ENCODE measurements around the gene LEMD1.

DNA sequence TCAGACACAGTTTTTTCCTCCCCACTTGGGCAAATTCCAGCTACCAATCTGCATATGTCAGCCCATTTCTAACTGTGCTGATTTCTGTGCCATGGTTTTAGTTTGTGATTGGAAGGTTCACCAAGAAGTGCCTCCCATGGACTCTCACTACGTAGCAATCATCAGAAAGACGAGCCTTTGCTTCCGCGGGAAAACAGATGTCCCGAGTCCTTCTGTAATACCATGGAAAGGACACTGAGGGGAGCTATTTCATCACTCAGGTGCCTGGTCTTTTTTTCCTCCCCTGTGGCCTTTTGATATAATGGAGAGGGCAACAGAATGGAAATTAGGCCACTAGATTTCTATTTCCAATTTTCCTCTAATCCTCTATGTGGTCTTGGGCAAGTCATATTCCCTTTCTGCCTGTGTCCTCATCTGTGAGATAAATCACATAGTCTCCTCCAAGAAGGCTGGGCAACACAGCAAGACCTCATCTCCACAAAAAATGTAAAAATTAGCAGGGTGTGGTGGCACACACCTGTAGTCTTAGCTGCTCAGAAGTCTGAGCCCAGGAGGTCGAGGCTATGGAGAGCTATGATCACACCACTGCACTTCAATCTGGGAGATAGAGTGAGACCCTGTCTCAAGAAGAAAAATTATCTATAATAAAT lies 24.8 kb downstream of the LEMD1 start:
- TF ChIP-seq, protein P1, sequence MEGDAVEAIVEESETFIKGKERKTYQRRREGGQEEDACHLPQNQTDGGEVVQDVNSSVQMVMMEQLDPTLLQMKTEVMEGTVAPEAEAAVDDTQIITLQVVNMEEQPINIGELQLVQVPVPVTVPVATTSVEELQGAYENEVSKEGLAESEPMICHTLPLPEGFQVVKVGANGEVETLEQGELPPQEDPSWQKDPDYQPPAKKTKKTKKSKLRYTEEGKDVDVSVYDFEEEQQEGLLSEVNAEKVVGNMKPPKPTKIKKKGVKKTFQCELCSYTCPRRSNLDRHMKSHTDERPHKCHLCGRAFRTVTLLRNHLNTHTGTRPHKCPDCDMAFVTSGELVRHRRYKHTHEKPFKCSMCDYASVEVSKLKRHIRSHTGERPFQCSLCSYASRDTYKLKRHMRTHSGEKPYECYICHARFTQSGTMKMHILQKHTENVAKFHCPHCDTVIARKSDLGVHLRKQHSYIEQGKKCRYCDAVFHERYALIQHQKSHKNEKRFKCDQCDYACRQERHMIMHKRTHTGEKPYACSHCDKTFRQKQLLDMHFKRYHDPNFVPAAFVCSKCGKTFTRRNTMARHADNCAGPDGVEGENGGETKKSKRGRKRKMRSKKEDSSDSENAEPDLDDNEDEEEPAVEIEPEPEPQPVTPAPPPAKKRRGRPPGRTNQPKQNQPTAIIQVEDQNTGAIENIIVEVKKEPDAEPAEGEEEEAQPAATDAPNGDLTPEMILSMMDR (IDR thresholded peaks at IDR 0.05), result peak in 3 of 4 experiments; percentile 28 to 67 (median 54)
- TF ChIP-seq POLR2A (IDR thresholded peaks at IDR 0.05) (no peak), POLR2AphosphoS5 (IDR thresholded peaks at IDR 0.05) (no peak)

Data from prostate gland (tissue), 2 donors.